HG03565 (cell line): ENCODE results near the gene KIF26A.

Experiments
- ATAC-seq: cut with Tn5 transposase; IDR thresholded peaks from one replicate; pipeline ENCODE4 v1.9.1; 2021; ENCODE audit warnings: mild to moderate bottlenecking, moderate library complexity; ENCODE audit not compliant: unreplicated experiment

KIF26A gene

GRCh38 chr14:104129556-104129955 is 8.8 kb upstream of the KIF26A start:
- ATAC-seq = no peak

DNA sequence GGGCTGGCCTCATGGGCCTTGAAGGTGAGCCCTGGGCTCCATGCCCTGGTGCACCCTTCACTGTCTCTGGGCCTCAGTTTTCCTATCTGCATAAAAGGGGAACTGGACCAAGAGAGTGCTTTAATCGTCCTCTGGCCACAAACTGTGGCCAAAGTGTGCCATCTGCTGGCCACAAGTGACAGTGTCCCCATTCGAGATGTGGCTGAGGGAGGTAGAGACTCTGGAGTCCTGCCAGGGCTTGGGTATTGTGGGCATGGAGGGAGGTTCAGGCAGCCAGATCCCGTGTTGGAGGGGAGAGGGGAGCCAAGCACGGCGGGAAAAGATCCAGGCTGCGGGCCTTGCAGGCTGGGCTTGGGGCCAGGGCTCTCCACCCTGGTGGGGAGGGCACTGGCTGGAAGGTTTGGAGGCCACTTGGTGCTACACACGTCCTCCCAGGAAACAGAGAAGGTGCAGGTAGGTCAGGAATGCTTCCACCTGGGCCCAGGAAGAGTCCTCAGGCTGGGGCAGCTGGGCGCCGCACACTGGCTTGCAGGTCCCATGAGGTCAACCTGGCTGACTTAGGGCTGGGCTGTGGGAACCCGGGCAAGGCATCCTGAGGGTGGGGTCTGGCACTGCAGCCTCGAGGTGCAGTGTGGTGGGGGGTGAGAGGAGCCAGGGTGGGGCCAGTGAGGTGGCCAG is 7.3 kb upstream of the KIF26A start:
- ATAC-seq = no peak

DNA sequence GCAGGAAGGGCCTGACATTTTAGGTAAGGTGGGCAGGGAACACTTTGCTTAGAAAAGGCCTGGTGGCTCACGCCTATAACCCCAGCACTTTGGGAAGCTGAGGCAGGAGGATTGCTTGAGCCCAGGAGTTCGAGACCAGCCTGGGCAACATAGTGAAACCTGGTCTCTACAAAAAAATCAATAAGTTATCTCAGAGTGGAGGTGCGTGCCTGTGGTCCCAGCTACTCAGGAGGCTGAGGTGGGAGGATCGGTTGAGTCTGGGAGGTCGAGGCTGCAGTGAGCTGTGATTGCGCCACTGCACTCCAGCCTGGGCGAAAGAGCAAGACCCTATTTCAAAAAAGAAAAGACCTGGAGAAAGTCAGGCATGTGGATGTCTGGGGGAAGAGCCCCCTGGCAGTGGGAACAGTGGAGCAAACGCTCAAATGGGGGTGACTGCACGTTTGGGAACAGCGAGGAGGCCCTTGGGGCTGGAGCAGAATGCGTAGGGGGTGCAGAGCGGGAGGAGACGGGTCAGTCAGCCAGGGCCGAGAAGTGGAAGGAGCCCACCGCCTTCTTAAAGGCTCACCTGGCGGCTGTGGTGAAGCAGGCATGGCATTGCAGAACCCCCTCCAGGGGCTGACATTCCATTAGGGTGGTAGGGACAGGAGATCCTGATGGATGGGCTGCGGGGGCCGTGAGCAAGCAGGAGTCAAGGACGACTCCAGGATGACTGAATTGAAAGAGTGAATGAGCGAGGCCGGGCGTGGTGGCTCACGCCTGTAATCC is 6.2 kb upstream of the KIF26A start:
- no peak for ATAC-seq

DNA sequence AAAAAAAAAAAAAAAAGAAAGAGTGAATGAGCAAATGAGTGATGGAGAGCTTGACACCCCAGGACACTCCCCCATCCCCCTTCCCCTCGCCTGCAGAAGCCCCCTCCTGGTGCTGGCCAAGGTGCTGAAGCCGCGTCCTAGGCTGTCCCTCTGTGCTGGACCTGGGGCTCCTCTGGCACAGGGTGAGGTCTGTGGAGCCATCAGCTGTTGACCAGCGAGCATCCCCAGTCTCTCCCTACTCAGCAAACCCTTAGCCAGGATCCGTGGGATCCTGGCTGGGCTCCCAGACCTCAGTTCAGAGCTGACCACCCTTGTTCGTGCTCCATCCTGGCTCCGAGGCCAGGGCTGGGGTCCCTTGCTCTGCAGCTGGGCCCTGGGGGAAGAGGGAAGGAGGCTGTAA is 5.4 kb upstream of the KIF26A start:
- no peak for ATAC-seq

GRCh38 chr14:104133496-104133895 is 4.9 kb upstream of the KIF26A start:
- no peak for ATAC-seq

GRCh38 chr14:104134061-104134965 is 4.1 kb upstream of the KIF26A start:
- no peak for ATAC-seq

DNA sequence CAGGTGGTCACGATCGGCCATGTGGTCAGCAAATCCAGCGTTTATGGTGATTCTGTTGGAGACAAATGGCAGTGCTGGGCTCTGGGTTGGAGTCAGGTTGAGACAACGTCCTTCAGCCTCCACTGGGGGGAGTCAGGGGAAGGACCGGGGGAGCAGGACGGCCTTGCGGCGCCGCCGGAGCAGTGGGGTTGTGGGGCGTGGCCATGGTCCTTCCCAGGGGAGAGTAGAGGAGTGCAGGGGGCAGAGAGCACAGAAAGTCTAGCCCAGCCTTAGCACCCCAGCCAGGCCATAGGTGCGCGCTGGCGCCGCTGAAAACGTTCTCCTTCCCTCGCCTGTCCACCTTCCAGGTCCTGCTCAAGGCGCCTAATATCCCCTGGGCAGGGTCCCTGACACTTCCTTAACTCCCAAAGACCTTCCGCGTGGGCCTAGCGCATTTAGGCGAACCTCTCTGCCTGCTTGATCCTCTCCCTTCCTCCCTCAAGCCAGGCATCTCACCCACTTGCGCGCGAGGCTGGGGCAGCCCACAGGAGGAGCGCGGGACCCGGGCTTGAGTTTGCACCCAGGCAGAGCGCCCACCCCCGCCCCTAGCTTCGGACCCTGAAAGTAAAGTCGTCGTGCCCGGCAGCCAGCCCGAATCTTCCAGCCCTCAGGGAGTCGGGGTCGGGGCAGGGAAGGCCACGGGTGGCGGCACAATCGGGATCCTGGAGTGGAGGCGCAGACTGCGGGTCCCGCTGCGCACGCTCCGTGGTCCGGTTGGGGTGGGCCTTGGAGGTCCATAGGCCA is 3.1 kb upstream of the KIF26A start:
- ATAC-seq = no peak

- ATAC-seq = no peak
Observed at GRCh38 chr14:104135904-104136471, 2.4 kb upstream of the KIF26A start.

GRCh38 chr14:104136472-104137296 is 1.7 kb upstream of the KIF26A start:
- no peak for ATAC-seq

- no peak for ATAC-seq
Observed at GRCh38 chr14:104137297-104138097, 890 bp upstream of the KIF26A start.

GRCh38 chr14:104138718-104139459 is 502 bp downstream of the KIF26A start:
- no peak for ATAC-seq

- no peak for ATAC-seq
Observed at GRCh38 chr14:104139460-104140212, 1.2 kb downstream of the KIF26A start.

DNA sequence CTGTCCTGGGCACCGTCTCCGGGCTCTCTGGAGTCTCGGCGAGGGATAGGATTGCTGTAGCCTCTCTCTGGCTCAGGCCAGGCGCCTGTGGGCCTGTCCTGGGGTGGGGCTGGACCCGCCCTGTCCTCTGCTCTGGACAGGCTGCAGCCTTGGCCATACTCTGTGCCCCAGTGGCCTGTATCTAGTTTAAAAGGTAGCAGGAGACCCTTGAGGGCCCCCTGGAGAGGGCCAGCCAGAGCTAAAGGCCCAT is 1.8 kb downstream of the KIF26A start:
- no peak for ATAC-seq

GRCh38 chr14:104140463-104141331 is 2.3 kb downstream of the KIF26A start:
- ATAC-seq = no peak

- no peak for ATAC-seq
Observed at GRCh38 chr14:104141621-104142091, 3.3 kb downstream of the KIF26A start.

GRCh38 chr14:104142136-104142945 is 4.0 kb downstream of the KIF26A start:
- ATAC-seq = no peak
